ENCODE measurements around the gene APBB2.

DNA sequence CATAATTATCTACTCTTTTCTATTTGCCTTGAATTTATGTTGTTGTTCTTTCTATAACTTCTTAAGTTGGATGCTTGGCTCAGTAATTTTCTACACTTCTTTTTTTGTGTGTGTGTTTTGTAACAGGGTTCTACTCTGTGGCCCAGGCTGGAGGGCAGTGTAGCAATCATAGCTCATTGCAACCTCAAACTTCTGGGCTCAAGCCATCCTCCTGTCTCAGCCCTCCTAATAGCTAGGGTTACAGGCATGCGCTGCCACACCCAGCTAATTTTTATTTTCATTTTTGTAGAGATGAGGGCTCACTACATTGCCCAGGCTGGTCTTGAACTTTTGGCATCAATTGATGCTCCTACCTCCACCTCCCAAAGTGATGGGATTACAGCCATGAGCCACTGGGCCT is 21.7 kb upstream of the APBB2 start:
- TF ChIP-seq, protein P1, sequence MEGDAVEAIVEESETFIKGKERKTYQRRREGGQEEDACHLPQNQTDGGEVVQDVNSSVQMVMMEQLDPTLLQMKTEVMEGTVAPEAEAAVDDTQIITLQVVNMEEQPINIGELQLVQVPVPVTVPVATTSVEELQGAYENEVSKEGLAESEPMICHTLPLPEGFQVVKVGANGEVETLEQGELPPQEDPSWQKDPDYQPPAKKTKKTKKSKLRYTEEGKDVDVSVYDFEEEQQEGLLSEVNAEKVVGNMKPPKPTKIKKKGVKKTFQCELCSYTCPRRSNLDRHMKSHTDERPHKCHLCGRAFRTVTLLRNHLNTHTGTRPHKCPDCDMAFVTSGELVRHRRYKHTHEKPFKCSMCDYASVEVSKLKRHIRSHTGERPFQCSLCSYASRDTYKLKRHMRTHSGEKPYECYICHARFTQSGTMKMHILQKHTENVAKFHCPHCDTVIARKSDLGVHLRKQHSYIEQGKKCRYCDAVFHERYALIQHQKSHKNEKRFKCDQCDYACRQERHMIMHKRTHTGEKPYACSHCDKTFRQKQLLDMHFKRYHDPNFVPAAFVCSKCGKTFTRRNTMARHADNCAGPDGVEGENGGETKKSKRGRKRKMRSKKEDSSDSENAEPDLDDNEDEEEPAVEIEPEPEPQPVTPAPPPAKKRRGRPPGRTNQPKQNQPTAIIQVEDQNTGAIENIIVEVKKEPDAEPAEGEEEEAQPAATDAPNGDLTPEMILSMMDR (IDR thresholded peaks at IDR 0.05) = no peak
- TF ChIP-seq POLR2A (IDR thresholded peaks at IDR 0.05) = no peak

Measured in heart left ventricle (tissue), 13 donors.